Putamen (tissue), 1 donor: ENCODE measurements around the gene CERS3.

ENCODE experiments used
- DNase-seq: peaks from one replicate; pipeline ENCODE4 v3.0.0-alpha.2; 2016; ENCODE audit warnings: low spot score

CERS3 gene

GRCh38 chr15:100528833-100529428 is at the start of gene CERS3:
CERS3 (minus strand) TSS chr15:100528950; CDS start chr15:100501849, 27,101 bp downstream.
- no peak for DNase-seq

GRCh38 chr15:100573526-100573925 is 44.8 kb upstream of the CERS3 start:
- no peak for DNase-seq

GRCh38 chr15:100572362-100572983 is 43.7 kb upstream of the CERS3 start:
- DNase-seq, result no peak

- DNase-seq, result no peak
Observed at GRCh38 chr15:100571592-100572167, 42.9 kb upstream of the CERS3 start.

- DNase-seq, result no peak
Observed at GRCh38 chr15:100570735-100571313, 42.1 kb upstream of the CERS3 start.

- DNase-seq, result no peak
Observed at GRCh38 chr15:100570275-100570674, 41.5 kb upstream of the CERS3 start.

DNA sequence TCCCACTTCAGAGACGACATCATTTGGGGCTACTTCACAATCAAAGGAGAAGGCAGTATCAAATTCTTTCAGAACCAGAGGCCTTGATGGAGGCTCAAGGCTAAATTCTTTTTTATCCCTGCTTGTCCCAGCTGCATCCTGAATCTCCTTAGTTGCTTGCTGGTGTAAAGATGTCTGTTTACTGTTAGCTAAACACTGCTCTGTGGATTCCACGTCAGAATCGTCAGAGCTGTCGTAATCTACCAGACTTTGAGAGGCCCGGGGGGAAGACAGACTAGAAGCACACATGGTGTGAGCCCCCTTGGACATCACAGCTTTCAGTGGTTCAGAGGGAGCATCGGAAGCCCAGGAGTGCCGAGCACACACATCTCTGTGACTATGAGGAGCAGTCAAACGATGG is 40.6 kb upstream of the CERS3 start:
- no peak for DNase-seq

DNA sequence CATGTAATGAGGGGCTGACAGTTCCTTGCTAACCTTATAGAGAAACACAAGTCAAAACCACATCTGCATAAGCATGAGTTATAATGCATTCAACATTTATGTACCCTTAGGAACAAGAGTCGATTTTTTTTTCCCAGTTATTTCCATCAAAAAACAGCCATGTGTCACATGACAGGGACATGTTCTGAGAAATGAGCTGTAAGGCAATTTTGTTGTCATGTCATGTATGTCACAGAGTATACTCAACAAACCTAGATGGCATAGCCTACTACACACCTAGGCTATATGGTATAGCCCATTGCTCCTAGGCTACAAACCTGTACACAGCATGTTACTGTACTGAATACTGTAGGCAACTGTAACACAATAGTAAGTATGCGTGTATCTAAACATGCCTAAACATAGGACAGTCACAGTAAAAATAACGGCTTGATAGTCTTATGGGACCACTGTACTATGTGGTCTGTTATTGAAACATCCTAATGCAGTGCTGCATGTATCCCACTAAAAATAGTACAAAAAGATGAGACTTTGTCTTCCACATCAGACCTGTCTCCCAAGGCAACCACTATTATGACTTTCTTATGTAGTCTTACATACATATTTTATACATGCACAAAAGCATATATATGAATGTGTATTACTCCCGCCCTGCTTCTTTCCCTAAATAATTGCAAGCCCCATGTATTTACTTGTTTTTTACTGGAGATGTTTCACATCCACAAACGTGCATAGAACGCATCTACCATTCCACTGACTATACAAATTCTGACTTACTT is 38.3 kb upstream of the CERS3 start:
- no peak for DNase-seq

DNA sequence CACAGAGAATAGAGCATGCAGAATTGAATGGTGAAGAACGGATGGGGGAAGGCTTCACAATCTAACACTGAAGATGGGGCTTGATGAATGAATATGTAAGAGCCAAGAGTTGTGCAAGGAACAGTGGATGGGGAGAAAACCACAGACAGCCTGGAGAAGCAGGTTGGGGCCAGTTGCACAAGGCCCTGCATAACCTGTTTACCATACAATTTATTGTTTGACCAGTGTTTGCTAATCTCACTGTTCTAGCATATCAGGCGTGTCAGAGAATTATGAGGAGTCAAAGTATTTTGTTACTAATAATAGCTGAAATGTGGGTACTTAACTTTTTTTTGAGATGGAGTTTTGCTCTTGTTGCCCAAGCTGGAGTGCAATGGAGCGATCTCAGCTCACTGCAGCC is 36.8 kb upstream of the CERS3 start:
- no peak for DNase-seq

GRCh38 chr15:100560323-100560722 is 31.6 kb upstream of the CERS3 start:
- DNase-seq, result no peak

- no peak for DNase-seq
Observed at GRCh38 chr15:100559330-100559729, 30.6 kb upstream of the CERS3 start.

- no peak for DNase-seq
Observed at GRCh38 chr15:100558771-100559254, 30.1 kb upstream of the CERS3 start.

DNA sequence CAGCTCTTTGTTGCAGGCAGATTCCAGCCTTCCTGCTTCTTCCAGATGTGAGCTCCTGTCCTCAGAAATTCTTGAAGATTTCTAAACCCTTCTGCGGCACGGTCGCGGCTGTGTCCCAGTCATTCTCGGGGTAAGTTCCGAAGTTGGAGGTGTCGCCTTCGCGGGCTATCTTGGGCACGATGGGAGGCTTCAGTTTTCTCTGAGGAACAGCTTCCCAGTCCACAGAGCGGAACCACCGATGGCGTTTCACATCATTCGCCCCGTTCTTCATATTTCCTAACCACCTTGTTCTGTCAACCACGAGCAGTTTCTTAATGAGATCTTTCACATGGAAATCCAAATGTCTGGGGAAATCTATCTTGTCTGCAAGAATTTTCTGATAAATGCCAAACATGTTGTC is 24.7 kb upstream of the CERS3 start:
- no peak for DNase-seq

GRCh38 chr15:100547961-100548360 is 19.2 kb upstream of the CERS3 start:
- no peak for DNase-seq

DNA sequence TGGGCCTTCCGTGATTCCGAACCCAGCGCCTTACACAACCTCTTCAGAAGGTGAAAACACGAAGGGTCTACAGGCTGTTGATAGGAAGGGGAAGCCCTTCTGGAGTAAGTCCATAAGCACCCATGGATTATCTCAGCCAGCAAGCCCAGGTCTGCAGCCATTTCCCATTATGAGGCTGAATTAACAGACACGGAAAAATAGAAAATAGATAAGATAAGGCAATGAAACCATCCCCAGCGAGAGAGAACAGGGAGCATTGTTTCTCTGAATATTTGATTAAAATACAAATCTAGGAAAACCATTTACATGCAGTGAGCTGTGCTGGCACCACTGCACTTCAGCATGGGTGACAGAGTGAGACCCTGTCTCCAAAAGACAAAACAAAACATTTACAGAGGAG is 16.2 kb upstream of the CERS3 start:
- no peak for DNase-seq

- no peak for DNase-seq
Observed at GRCh38 chr15:100544338-100544841, 15.6 kb upstream of the CERS3 start.

DNA sequence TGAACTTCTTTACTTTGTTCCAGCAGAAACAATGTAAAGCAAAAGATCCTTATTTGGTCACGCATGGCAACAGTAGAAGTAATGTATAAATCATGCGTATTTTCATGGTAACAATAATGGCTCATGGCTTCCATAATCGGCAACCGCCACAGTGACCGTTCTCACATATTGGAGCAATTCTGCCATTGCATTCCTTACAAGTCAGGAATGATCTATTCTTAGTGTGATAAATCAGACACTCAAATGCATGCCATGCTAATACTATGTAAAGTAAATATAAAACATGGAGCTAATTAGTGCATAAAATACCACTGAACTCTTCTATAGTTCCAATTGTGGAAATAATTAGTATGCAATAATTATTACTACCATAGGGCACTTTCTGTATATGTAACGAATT is 13.5 kb upstream of the CERS3 start:
- DNase-seq, result no peak

GRCh38 chr15:100537331-100537730 is 8.6 kb upstream of the CERS3 start:
- no peak for DNase-seq

DNA sequence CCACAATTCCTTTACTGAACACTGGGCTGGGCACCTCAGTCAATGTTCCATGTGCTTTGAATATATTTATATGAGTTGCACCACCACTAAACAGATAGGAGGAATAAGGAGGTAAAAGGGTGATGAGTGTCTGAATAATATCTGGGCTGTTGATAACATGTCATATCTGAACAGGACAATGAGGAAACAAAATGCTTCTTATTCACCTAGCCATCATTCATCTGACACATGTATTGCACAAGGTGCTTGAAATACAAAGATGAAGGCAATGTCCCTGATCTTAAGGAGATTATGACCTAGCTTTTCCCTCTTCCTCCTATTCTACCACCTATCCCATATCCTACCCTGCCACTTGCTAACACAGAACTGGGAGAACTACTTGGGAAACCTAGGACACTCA is 8.0 kb upstream of the CERS3 start:
- no peak for DNase-seq

GRCh38 chr15:100533886-100534285 is 5.1 kb upstream of the CERS3 start:
- no peak for DNase-seq

GRCh38 chr15:100531823-100532327 is 3.1 kb upstream of the CERS3 start:
- DNase-seq, result no peak

DNA sequence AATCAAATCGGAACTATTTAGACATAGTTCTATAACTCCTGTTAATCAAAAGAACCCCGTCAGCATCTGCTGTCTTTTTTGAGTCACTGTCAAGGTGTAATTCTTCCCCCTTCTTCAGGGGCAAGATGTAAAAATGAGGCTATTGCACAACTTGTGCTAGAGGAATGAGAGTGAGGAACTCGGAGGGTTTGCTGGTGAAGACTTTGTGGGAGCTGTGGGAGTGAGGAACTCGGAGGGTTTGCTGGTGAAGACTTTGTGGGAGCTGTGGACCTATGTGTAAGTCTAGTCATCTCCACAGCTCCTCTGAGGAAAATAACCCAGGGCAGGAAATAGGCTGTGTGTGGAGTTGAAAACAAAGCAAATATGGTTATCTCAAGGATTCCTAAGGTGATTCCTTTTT is 2.5 kb upstream of the CERS3 start:
- DNase-seq, result no peak
